Trophoblast cell (in vitro differentiated cells and primary cell): Measurements from ENCODE around the gene FSTL4.
A peak's percentile ranks its signal among the peaks of the same experiment; 100 is the strongest.

Experiments used
- DNase-seq, 2 donors: peaks; one replicate each; pipeline ENCODE4 v3.0.0-alpha.2; 2016
- H2AFZ ChIP-seq: 2 replicates; pipeline ENCODE4 v1.6.1; 2013; ENCODE audit warnings: low read length, moderate library complexity, mild to moderate bottlenecking; ENCODE audit not compliant: insufficient read depth, poor library complexity
- H2AK5ac ChIP-seq: 2 replicates; pipeline ENCODE4 v1.6.1; 2013; ENCODE audit warnings: mild to moderate bottlenecking, low read length
- H2BK120ac ChIP-seq: 2 replicates; pipeline ENCODE4 v1.6.1; 2013; ENCODE audit warnings: low read length, mild to moderate bottlenecking, moderate library complexity; ENCODE audit not compliant: insufficient read depth, poor library complexity
- H2BK12ac ChIP-seq: 2 replicates; pipeline ENCODE4 v1.6.1; 2013; ENCODE audit warnings: mild to moderate bottlenecking, low read length, moderate library complexity
- H2BK5ac ChIP-seq: 2 replicates; pipeline ENCODE4 v1.6.1; 2013; ENCODE audit warnings: low read length, low read depth, moderate library complexity, mild to moderate bottlenecking; ENCODE audit not compliant: poor library complexity
- H3K14ac ChIP-seq: 2 replicates; pipeline ENCODE4 v1.6.1; 2013; ENCODE audit warnings: mild to moderate bottlenecking, low read length
- H3K18ac ChIP-seq: 2 replicates; pipeline ENCODE4 v1.6.1; 2013; ENCODE audit warnings: mild to moderate bottlenecking, low read length
- H3K23ac ChIP-seq: 2 replicates; pipeline ENCODE4 v1.6.1; 2013; ENCODE audit warnings: low read length
- H3K27ac ChIP-seq: 2 replicates; pipeline ENCODE4 v1.5.1; 2013; ENCODE audit warnings: low read depth, mild to moderate bottlenecking, inconsistent platforms, low read length, moderate library complexity
- H3K27me3 ChIP-seq: 2 replicates; pipeline ENCODE4 v1.6.1; 2013; ENCODE audit warnings: inconsistent platforms, mild to moderate bottlenecking, low read length, moderate library complexity; ENCODE audit not compliant: insufficient read depth
- H3K36me3 ChIP-seq, 2 experiments: 1 replicate in 1 of 2; 2 replicates in 1 of 2; pipeline ENCODE4 v1.6.1; 2013; ENCODE audit warnings: low read length in 2 of 2, mild to moderate bottlenecking in 2 of 2, moderate library complexity in 1 of 2; ENCODE audit not compliant: insufficient read depth in 2 of 2, control insufficient read depth in 1 of 2
- H3K4ac ChIP-seq: 2 replicates; pipeline ENCODE4 v1.6.1; 2013; ENCODE audit warnings: low read depth, mild to moderate bottlenecking, low read length, moderate library complexity
- H3K4me1 ChIP-seq, 2 experiments: 1 replicate in 1 of 2; 2 replicates in 1 of 2; pipeline ENCODE4 v1.6.1; 2013; ENCODE audit warnings: low read length in 2 of 2, mild to moderate bottlenecking in 2 of 2, moderate library complexity in 1 of 2; ENCODE audit not compliant: insufficient read depth in 2 of 2, control insufficient read depth in 1 of 2
- H3K4me2 ChIP-seq: 2 replicates; pipeline ENCODE4 v1.6.1; 2013; ENCODE audit warnings: inconsistent platforms, mild to moderate bottlenecking, low read length, moderate library complexity
- H3K4me3 ChIP-seq: 2 replicates; pipeline ENCODE4 v1.5.1; 2013; ENCODE audit warnings: mild to moderate bottlenecking, low read depth, low read length, inconsistent platforms
- H3K79me1 ChIP-seq: one replicate; pipeline ENCODE4 v1.6.1; 2013; ENCODE audit warnings: low read length
- H3K79me2 ChIP-seq: 2 replicates; pipeline ENCODE4 v1.6.1; 2013; ENCODE audit warnings: low read length, mild to moderate bottlenecking; ENCODE audit not compliant: control insufficient read depth, insufficient read depth, poor library complexity
- H3K9ac ChIP-seq: 2 replicates; pipeline ENCODE4 v1.6.1; 2013; ENCODE audit warnings: mild to moderate bottlenecking, low read length
- H3K9me3 ChIP-seq: 2 replicates; pipeline ENCODE4 v1.6.1; 2013; ENCODE audit warnings: low read depth, mild to moderate bottlenecking, control low read depth, inconsistent platforms, low read length; ENCODE audit not compliant: insufficient read depth
- H4K12ac ChIP-seq: 2 replicates; pipeline ENCODE4 v1.6.1; 2013; ENCODE audit warnings: low read depth, mild to moderate bottlenecking, low read length, moderate library complexity
- H4K8ac ChIP-seq: 2 replicates; pipeline ENCODE4 v1.6.1; 2013; ENCODE audit warnings: low read depth, mild to moderate bottlenecking, low read length, moderate library complexity
- H4K91ac ChIP-seq: one replicate; pipeline ENCODE4 v1.6.1; 2013; ENCODE audit warnings: low read depth, mild to moderate bottlenecking, low read length, moderate library complexity
- WGBS: extraction: QIAGEN DNeasy Blood & Tissue Kit; methylation state at CpG from one replicate; pipeline ENCODE4 v1.1.7; 2013; ENCODE audit warnings: missing lambda C conversion rate; ENCODE audit not compliant: insufficient read length, insufficient coverage; ENCODE audit errors: extremely low coverage; 5-methylcytosine and 5-hydroxymethylcytosine counted together

The FSTL4 gene

DNA sequence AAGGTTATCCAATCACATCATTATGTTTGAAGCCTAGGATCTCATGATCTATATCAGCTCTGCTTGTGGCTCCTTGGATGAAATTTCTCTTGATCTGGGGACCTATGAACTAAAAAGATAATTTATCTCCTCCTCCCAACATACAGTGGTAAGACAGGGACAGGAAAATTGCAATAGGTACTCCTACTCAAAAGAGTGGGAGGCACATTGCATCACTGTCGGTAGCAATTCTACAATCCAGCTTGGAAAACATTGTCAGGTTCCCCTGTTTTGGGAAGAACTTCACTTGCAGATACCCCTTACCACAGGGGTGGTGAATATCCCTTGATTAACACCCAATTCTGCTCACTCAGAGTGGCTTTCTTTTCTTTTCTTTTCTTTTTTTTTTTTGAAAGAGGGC lies 452.8 kb downstream of the FSTL4 start:
- Histone ChIP-seq H2BK120ac (no peak overlapping the region), H3K4me2 (no peak overlapping the region), H4K91ac (no peak overlapping the region), H3K4me3 (no peak overlapping the region), H2BK5ac (no peak overlapping the region), H3K79me1 (no peaks in the 10 kb centered on the region), H2BK12ac (no peak overlapping the region), H4K12ac (no peak overlapping the region), H3K23ac (no peak overlapping the region), H3K9ac (no peak overlapping the region), H3K27ac (no peak overlapping the region), H3K14ac (no peak overlapping the region), H2AK5ac (no peak overlapping the region), H3K36me3 (no peaks in the 10 kb centered on the region), H3K27me3 (no peaks in the 10 kb centered on the region), H3K79me2 (no peaks in the 10 kb centered on the region), H3K4ac (no peak overlapping the region), H3K4me1 (no peaks in the 10 kb centered on the region), H2AFZ (no peak overlapping the region), H3K18ac (no peak overlapping the region), H4K8ac (no peak overlapping the region), H3K9me3 (no peaks in the 10 kb centered on the region)
- no CpG with 5 or more reads among the region's 1 CpG for WGBS
- DNase-seq = no peak

DNA sequence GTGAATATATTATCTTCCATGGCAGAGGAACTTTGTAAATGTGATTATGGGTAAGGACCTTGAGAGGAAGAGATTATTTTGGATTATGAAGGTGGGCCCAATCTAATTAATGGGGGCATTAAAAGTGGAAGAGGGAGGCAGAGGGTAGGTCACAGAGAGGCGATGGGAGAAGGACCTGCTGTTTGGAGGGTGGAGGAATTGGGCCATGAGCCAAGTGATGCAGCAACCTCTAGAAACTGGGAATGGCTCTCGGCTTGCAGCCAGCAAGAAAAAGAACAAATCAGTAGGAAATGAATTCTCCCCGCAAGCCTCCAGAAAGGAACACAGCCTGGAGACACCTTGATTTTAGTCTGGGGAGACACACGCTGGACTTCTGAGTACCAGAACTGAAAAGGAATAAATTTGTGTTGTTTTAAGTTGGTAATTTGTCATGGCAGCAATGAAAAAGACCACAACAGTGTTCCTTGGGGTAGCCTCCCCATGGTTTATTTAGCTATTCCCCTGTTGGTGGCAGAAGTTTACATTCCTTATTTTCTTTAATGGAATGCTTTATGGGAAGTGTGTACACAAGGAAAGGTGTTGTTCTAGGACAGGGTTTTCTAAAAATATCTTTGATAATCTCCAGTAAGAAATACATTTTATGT lies 456.9 kb downstream of the FSTL4 start:
- H3K9me3 ChIP-seq = no peaks in the 10 kb centered on the region
- WGBS = no CpG with 5 or more reads among the region's 4 CpGs
- no peaks in the 10 kb centered on the region for H3K36me3 ChIP-seq
- H3K4me1 ChIP-seq = no peaks in the 10 kb centered on the region
- H3K14ac ChIP-seq = no peak overlapping the region
- H2AFZ ChIP-seq = no peak overlapping the region
- no peak overlapping the region for H3K4me3 ChIP-seq
- H4K12ac ChIP-seq = no peak overlapping the region
- no peak overlapping the region for H2BK120ac ChIP-seq
- no peak overlapping the region for H3K27ac ChIP-seq
- H4K91ac ChIP-seq = no peak overlapping the region
- H2AK5ac ChIP-seq = no peak overlapping the region
- no peak overlapping the region for H3K9ac ChIP-seq
- H3K79me2 ChIP-seq = no peaks in the 10 kb centered on the region
- no peak overlapping the region for H4K8ac ChIP-seq
- H3K27me3 ChIP-seq = no peaks in the 10 kb centered on the region
- no peak for DNase-seq
- no peak overlapping the region for H3K23ac ChIP-seq
- H2BK5ac ChIP-seq = no peak overlapping the region
- no peaks in the 10 kb centered on the region for H3K79me1 ChIP-seq
- H3K4me2 ChIP-seq = no peak overlapping the region
- H3K4ac ChIP-seq = no peak overlapping the region
- H3K18ac ChIP-seq = no peak overlapping the region
- no peak overlapping the region for H2BK12ac ChIP-seq

DNA sequence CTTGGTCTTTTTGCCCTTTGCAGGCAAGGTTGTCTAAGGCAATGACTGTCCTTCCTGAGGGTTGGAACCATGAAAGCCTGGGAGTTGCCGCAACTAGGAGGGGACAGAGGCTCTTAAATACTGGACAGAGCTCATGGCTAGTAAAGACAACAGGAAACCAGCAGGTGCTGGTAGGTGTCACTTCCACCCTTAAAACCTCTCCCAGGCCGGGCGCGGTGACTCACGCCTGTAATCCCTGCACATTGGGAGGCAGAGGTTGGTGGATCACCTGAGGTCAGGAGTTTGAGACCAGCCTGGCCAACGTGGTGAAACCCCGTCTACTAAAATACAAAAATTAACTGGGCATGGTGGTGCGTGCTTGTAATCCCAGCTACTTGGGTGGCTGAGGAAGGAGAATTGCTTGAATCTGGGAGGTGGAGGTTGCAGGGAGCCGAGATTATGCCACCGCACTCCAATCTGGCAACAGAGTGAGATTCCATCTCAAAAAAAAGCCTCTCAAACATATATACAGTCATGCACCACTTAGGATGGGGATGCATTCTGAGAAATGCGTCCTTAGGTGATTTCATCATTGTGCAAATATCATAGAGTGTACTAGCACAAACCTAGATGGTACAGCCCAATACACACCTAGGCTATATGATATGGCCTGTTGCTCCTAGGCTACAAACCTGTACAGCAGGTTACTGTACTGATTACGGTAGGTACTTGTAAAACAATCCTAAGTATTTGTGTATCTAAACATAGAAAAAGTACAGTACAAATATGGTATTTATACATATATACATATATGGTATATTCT lies 457.9 kb downstream of the FSTL4 start:
- H3K4ac ChIP-seq = no peak overlapping the region
- WGBS = no CpG with 5 or more reads among the region's 12 CpGs

DNA sequence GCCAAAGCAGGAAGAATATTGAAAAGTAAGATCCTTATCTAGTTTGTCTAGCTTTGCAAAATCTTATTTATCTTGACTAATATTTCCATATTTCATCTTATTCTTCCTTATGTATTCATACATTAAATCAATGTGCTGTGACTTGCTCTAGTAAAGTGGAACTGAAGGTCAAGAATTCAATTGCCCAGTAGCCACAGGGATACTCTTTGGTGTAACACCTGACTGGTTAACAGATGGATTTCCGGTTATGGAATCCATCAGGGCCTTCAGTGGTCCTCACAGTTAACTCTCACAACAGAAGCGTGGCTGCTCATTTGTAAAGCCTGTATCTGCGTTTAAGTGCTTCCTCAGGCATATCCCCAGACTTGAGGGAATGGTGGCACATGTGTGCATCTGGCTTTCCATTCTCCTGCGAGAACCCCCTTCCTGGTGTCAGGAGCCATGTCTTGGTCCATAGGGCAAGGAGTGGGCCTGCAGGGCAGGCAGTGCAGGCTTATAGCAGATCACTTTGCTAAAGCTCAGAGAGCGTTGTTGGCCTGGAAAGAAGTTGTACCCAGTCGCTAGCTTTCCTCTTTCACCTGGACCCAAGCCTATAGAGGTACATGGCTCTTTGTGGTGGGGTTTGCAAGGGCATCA lies 461.3 kb downstream of the FSTL4 start:
- DNase-seq = no peak
- WGBS = no CpG with 5 or more reads among the region's 6 CpGs
- H3K79me2 ChIP-seq = no peaks in the 10 kb centered on the region
- no peak overlapping the region for H2AFZ ChIP-seq
- no peak overlapping the region for H3K27ac ChIP-seq
- H2AK5ac ChIP-seq = no peak overlapping the region
- no peak overlapping the region for H3K4ac ChIP-seq
- no peaks in the 10 kb centered on the region for H3K79me1 ChIP-seq
- no peak overlapping the region for H3K4me2 ChIP-seq
- H3K14ac ChIP-seq = no peak overlapping the region
- H3K23ac ChIP-seq = no peak overlapping the region
- H3K18ac ChIP-seq = no peak overlapping the region
- H4K91ac ChIP-seq = no peak overlapping the region
- no peak overlapping the region for H4K12ac ChIP-seq
- H2BK12ac ChIP-seq = no peak overlapping the region
- H2BK120ac ChIP-seq = no peak overlapping the region
- H3K27me3 ChIP-seq = no peaks in the 10 kb centered on the region
- no peaks in the 10 kb centered on the region for H3K9me3 ChIP-seq
- H3K36me3 ChIP-seq = no peaks in the 10 kb centered on the region
- no peak overlapping the region for H3K9ac ChIP-seq
- no peak overlapping the region for H2BK5ac ChIP-seq
- H3K4me3 ChIP-seq = no peak overlapping the region
- H3K4me1 ChIP-seq = no peaks in the 10 kb centered on the region
- no peak overlapping the region for H4K8ac ChIP-seq

More for the DNA sequence above, 457.9 kb downstream of the FSTL4 start:
- peak; percentile 16 to 61 for DNase-seq
- Histone ChIP-seq H3K4me2 (no peak overlapping the region), H2BK12ac (no peak overlapping the region), H4K12ac (no peak overlapping the region), H4K91ac (no peak overlapping the region), H3K4me1 (no peaks in the 10 kb centered on the region), H2AK5ac (no peak overlapping the region), H3K14ac (no peak overlapping the region), H3K9me3 (no peaks in the 10 kb centered on the region), H3K18ac (no peak overlapping the region), H3K23ac (no peak overlapping the region), H3K27ac (no peak overlapping the region), H2BK5ac (no peak overlapping the region), H3K4me3 (no peak overlapping the region), H3K27me3 (no peaks in the 10 kb centered on the region), H2AFZ (no peak overlapping the region), H3K36me3 (no peaks in the 10 kb centered on the region), H3K79me1 (no peaks in the 10 kb centered on the region), H3K79me2 (no peaks in the 10 kb centered on the region), H3K9ac (no peak overlapping the region), H4K8ac (no peak overlapping the region), H2BK120ac (no peak overlapping the region)
